ENCODE measurements around the gene KIF17.
A peak's percentile ranks its signal among the peaks of the same experiment; 100 is the strongest.
"Not testable (repeated sequence)": the region's sequence is repeated elsewhere in the genome, so short reads cannot be mapped to it uniquely, and the experiment has no call there.

KIF17 gene

DNA sequence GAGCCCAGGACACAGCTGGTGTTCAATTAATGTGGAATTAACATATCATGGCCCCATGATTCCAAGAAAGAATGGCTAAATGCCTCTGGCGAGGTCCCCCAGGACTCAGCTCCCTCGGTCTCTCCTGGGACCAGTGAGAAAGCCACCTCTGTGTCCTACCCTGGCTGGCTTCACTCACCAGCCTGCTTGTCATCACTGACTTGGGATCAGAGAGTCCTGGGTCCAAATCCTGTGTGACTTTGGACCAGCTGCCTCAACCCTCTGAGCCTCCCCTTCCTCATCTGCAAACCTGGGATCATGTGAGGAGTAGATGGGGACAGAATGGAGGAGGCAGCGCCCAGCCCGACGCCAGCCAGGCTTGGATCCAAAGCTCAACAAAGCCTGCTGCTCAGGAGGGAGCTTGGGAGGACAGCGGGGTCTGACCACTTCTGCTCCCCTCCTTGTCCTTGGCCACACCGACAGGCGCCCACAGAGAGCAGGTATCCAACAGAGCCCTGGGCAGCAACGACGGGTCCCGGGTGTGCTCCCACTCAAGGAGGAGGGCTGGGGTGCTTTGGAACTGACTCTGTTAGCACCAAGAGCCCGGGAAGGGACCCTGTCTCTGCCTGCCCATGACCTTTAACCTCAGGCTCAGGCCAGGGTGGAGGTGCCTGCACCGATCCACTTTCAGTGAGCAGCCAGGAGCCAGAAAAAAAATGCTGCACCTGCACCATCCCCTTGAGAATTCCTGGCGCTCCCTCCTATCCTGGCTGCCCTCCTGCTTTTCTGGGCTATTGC is 11.5 kb upstream of the KIF17 start:
- in situ Hi-C loops (cut with HindIII; ENCODE audit: low pct_ligation_motif_present, low pct_unique_long_range_greater_than_20kb, low sequenced_read_pairs), result no loop called here

DNA sequence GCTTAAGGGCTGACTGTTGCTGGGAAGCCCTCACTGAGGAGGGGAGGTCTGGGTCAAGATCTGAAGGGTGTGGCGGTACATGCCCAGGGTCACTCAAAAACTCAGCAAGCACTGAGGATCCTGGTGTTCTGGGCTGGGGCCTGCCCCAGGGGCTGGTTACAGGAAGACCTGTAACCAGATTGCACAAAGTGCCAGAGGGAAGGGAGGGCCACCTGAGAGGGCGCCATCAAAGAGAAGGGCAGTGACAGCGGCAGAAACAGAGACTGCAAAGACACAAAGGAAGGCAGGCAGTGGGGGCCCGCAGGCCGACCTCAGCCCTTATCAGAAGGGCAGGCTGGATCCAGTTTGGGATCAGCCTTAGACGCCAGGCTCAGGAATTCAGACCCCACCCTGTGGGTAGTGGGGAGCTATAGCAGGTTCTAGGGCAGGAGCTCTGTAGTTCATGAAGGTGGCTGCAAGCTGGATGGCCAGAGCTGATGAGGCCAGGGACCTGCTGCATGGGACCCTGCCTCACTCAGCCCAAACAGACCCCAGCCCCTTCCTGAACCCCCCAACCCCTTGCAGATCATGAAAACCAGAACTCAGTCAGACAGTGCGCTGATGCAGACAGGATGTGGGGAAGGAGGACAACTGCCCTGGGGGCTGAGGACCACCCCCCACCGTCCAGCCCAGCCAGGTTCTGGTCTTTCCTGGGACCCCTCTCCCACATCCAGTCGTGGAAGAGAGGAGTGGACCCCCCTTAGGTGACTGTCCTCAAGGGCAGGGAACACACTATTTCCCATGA is 10.8 kb upstream of the KIF17 start:
- in situ Hi-C loops (cut with HindIII; ENCODE audit: low pct_ligation_motif_present, low pct_unique_long_range_greater_than_20kb, low sequenced_read_pairs), result no loop called here
- DNase-seq, result no peak

More for the DNA sequence above, 11.5 kb upstream of the KIF17 start:
- DNase-seq, result no peak

DNA sequence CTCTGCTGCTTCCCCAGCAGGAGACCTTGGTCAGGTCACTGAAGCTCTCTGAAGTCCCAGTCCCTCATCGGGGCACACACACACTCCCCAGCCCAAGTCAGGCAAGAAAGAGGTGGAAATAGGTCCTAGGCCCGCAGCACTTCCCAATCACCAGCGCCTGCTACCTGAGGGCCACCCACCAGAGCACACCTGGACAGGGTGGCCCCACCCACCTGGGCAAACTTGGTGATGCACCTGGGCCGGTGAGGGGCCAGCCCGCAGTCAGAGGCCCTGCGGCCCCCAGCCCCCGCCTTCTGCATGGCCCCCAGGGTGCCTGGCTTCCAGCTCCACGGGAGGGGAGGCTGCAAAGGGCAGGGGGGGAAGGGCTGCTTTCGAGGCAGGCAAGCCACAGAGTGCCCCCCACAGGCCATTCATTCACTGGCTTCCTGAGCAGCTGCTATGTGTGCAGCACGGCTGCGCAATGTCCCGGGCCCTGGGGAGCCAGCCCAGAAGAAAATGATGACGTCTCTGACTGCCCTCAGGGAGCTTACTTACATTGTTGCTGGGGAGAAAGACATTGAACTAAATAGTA is 10.0 kb upstream of the KIF17 start:
- DNase-seq, result no peak
- in situ Hi-C loops (cut with HindIII; ENCODE audit: low pct_ligation_motif_present, low pct_unique_long_range_greater_than_20kb, low sequenced_read_pairs), result no loop called here

DNA sequence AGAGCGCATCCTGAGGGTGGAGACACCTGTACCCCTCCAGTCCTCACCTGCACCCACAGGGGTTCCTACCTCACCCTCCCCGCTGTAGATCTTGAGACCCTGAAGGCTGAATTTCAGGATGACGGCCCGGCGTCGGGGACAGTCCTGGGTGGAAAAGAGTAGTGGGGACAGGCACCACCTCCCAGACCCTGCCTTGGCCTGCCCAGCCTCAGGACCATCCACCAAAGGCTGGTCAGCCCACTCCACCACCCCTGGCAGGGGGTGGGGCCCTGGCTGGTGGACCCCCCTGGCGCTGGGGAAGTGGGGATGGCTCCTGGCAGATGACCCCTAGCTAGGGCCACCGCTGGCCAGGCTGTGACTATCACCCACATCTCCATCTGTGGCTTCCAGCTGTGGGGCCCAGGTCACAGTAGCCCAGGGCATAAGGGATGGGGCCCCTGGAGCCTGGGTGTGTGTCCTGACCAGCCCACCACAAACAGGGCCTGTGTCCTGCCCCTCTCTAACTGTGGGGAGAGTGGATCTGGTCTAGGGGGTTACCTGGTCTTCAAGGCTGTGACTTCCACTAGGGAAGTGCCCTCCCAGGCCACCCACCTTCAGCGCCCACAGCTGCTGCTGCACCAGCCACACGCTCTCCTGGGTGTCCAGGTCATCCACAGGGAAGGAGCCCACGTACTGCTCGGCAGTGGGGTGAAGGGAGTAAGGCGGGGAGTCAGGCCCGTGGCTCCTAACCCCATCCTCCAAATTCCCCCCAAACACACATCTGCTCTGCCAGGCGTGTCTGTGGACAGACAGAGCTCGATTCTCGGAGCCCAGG is 9.3 kb upstream of the KIF17 start:
- in situ Hi-C loops (cut with HindIII; ENCODE audit: low pct_ligation_motif_present, low pct_unique_long_range_greater_than_20kb, low sequenced_read_pairs), result no loop called here
- DNase-seq, result no peak

DNA sequence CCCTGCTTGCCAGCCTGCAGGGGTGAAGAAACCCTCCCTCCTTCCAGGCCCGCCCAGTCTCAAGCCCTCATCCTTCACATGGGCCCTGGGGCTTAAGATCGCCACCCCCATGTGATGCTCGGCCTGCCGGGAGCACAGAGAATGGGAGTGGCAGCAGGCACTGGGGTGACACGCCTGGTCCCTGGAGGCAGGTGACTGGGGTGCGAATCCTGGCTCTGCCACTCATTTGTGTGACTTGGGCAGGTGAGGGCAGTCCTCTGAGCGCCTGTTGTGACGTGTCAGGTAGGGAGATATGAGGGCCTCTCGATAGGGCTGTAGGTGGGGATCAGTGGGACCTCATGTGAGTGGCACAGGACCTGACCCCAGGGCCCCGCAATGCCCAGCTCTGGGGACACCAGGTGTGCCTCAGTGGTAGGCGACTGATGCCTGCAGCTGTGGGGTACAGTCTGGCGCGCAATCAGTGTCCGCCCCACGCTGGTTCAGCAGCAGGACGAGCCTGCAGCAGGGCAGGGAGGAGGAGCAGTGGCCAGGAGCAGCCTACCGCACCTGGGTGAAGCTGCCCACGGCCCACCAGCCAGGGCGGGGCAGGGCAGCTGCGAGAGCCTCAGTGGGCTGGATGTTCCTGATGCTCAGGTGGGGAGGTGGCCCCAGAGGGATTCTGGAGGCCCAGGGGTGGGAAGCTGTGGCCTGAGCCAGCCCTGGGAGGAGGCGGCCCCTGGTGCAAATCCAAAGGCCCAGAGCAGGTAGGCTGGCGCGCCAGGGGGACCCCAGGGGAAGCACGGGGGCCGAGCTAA is 8.5 kb upstream of the KIF17 start:
- in situ Hi-C loops (cut with HindIII; ENCODE audit: low pct_ligation_motif_present, low pct_unique_long_range_greater_than_20kb, low sequenced_read_pairs), result no loop called here
- DNase-seq, result no peak

DNA sequence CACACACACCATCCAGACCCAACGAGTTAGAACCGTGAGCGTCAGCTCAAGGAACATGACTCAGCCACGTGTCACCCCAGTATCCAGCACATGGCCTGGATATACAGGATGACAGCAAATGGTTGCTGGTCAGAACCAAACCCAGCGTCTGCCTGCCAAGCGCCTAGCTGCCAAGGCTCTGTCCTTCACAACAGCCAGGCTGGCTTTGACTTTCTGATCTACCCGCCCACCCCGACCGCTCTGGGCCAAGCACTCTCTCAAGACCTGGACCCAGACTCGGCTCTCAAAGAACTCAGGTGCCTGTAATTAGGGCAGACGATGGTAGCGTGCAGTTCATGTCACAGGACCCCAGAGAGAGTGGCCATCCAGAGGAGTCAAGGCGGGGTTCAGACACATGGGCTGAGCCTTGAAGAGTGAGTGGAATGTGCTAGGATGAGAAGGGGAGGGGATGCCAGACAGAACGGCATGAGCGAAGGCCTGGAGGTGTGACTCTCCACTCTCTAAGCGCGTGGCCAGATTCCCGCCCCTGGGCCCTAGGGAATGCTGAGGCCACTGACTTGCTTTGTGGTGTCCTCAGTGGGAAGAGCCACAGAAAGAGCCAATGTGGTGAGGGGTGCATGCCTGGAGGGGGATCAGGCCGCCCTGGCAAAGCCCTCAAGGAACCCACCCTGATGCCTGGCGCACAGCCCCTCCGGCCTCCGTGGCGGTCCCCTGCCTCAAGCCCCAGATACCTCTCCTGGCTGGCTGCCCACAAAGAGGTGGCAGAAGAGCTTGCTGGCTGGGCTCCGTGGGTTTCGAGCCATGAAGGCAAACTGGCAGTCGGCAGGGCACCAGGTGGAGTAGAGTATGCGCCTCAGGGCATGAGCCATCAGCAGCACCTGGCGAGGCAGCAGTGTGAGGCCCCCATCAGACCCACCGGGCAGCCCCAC is 7.6 kb upstream of the KIF17 start:
- peak; percentile 39 for DNase-seq
- in situ Hi-C loops (cut with HindIII; ENCODE audit: low pct_ligation_motif_present, low pct_unique_long_range_greater_than_20kb, low sequenced_read_pairs), result no loop called here

DNA sequence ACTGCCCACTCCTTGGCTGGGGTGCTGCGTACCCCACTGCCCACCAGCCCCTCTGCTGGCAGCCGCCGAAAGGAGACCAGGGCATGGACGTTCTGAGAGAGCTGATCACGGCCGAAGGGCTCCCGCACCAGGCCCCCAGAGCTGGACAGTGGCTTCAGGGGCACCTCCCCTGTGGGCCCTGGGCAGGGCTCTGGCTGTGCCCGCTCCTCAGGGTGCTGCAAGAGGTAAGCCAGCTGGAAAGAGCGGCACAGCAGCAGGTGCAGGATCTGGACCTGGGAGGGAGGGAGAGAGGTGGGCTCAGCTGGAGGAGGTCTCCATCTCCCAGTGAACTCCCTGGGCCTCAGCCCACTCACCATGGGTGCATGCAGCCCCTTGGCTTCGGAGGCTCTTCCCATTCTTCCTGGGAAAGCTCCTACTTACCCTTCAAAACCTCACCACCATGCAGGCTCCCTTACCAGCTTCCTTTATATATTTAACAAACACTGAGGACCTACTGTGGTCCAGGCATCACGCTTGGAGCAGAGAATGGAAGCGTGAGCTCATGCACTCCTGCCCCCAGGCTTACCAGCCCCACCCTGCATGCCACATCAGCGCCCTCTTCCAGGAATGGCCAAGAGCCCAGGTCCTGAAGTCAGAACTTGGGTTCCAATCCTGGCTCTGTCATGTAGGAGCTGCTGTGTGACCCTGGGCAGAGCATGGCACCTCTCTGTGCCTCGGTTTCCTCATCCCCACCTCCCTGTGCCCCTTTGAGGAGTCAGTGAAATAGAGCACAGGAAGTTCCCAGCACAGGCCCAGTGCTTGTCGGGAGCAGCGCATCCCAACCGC is 6.8 kb upstream of the KIF17 start:
- no peak for DNase-seq
- in situ Hi-C loops (cut with HindIII; ENCODE audit: low pct_ligation_motif_present, low pct_unique_long_range_greater_than_20kb, low sequenced_read_pairs), result no loop called here

DNA sequence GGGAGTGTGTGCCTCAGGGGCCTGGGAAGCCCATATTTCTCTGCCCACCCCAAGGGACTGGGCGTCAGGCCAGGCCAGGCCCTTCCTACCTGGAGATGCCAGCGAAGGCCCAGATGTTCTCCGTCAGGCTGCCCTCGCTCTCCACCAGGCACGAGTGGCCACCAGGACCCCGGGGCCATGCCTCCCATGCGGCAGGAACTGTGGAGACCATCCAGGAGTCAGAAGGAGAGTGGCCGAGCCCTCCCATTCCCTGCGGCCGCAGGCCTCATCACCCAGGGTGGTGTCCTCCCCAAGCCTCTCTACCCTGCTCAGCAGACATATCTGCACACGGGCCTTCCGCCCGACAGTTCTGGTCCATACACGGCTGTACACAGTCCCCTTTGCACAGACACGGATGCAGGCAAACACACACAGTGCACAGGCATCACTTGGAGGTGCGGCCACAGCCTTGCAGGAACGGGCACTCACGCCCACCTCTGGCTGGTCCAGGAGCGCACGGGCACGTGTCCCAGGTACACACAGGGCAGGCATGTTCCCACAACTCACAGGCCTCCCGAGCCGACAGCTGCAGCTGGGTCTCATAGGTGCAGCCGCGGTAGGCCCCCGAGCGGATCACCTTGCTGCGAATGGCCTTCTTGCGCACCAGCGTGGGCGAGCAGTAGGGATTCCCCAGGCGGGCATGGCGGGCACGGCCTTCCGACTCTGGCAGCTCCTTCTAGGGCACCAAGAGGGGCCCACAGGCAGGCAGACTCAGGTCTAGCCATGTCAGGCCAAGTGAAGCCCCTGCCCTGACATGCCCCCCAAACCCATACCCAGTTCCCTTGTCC is 5.9 kb upstream of the KIF17 start:
- no peak for DNase-seq
- in situ Hi-C loops (cut with HindIII; ENCODE audit: low pct_ligation_motif_present, low pct_unique_long_range_greater_than_20kb, low sequenced_read_pairs), result no loop called here

DNA sequence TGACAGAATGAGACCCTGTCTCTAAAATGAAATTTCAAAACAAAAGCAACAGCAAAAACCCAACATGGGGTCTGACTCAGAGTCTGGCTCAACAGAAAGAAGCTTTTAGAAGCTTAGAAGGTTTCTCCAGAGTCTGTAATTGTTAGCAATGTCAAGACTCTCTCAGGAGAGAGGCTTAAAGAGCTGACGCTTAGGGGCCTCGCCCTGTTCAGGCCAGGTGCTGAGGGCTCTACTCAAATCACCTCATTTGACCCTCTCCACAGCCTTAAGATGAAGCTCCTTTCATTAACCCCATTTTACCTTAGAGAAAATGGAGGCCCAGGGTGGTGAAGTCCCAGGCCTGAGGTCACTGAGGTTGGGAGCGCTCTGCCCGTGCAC is 5.3 kb upstream of the KIF17 start:
- in situ Hi-C loops (cut with HindIII; ENCODE audit: low pct_ligation_motif_present, low pct_unique_long_range_greater_than_20kb, low sequenced_read_pairs), result no loop called here

DNA sequence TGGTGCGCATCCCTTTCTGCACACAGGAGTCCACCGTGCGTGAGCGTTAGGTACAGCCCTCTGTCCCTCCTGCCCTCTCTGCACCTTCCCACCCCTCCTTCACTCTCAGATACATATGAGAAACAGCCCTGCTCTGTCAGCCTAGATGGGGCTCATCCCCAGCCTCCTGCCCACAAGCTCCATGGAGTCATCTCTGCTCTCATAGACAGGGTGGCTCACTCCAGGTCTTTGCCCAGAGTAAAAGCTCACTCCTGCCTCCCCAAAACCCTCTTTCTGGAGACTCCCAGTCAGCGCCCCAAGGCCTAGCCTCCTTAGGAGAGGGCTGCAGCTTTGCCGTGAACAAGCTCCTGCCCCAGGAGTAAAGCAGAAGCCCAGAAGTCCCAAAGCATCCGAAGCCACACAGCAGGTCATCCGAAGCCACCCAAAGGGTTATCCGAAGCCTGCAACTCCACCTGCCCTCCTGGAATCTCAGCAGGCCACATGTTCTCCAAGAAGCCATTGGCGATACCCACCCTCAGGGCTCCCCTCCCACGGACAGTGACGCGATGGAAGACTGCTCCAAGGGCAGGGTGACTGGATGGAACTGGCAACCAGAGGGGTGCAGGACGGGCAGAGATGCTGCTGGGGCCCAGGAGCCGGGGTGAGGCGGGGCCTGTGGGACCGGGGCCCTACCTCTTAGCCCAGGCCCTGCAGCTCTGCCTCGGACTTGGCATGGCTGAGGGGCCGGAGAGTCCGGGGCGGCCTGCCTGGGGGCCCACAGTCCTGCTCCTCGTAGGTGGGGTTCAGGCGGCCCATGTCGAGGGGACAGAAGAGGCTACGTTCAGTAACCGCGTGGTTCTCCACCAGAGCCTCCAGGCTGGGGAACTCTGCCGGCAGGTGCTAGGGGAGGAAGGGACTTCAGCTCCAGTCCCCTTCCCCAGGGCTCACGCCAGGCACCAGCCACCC is 3.6 kb upstream of the KIF17 start:
- DNase-seq, result no peak
- in situ Hi-C loops (cut with HindIII; ENCODE audit: low pct_ligation_motif_present, low pct_unique_long_range_greater_than_20kb, low sequenced_read_pairs), result no loop called here

More for the DNA sequence above, 5.3 kb upstream of the KIF17 start:
- no peak for DNase-seq

DNA sequence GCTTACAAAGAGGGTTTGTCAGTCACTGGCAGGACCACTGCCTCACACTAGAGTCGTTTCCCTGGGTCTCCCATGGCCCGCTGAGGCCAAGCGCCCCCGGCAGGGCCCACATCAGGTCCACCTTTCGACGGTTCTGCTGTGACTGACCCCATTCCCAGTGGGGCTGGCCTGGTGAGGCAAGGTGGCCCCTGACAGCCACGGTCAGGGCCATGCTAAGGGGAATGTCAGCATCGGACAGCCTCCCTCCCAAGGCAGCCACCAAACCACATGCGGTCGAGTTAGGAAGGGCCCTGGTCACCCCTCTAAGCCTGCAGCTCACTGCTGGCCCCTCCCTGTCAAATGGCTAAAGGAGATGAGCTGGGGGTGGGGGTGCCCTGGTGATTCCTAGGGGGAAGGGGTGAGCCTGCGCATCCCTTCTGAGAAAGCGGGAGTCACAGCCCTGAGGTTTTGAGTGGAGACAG is 2.9 kb upstream of the KIF17 start:
- DNase-seq, result no peak
- in situ Hi-C loops (cut with HindIII; ENCODE audit: low pct_ligation_motif_present, low pct_unique_long_range_greater_than_20kb, low sequenced_read_pairs), result no loop called here

DNA sequence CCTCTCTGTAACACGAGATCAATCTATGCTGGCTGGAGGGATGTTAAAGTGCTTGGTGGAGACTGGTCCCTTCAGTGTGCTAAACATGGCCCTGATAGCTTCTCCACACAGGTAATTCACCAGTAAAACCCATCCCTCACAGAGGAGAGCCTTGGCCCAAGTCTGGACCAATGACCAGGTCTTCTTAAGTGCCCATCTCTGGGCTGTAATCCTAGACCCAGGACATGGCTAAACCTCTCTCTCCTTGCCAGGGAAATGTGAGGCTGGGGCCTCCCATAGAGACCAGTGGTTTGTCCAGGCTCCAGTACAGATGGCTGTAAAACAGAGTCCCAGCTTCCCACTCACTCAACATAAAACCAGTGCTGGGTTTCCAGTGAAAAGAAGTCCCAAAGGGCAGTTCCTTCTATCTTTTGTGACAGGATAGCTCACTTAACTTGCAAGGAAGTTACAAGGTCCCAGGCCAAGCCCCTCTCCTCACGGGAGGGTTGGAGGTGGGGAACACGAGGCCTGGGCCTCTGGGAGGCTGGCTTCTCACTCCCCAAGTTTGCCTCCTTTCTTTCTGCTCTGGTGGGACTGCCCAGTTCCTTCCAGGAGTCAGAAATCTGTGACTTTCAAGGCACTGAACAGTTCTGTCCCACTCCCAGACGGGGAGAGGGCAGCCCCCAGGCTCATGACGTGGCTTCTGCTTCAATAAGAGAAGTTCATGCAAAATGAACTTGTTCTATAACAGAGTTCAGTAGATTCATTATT is 2.2 kb upstream of the KIF17 start:
- in situ Hi-C loops (cut with HindIII; ENCODE audit: low pct_ligation_motif_present, low pct_unique_long_range_greater_than_20kb, low sequenced_read_pairs), result no loop called here

DNA sequence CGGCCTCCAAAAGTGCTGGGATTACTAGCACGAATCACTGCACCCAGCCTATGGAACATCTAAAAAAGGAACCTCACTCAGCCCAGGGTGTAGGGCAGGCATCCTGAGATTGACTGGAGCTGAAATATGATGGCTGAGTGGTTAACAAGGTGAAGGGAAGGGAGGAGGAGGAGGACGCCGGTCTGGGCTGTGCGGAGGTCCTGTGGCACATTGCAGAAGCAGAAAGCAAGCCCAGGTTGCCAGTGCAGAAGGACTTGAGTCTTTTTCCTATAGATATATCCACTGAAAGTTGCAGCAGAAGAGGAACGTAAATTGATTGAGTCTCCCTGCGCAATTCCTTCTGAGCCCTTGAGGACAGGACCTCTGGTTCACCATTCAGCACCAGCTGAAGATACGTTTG is 1.5 kb upstream of the KIF17 start:
- no peak for DNase-seq
- in situ Hi-C loops (cut with HindIII; ENCODE audit: low pct_ligation_motif_present, low pct_unique_long_range_greater_than_20kb, low sequenced_read_pairs), result no loop called here

More for the DNA sequence above, 2.2 kb upstream of the KIF17 start:
- no peak for DNase-seq

DNA sequence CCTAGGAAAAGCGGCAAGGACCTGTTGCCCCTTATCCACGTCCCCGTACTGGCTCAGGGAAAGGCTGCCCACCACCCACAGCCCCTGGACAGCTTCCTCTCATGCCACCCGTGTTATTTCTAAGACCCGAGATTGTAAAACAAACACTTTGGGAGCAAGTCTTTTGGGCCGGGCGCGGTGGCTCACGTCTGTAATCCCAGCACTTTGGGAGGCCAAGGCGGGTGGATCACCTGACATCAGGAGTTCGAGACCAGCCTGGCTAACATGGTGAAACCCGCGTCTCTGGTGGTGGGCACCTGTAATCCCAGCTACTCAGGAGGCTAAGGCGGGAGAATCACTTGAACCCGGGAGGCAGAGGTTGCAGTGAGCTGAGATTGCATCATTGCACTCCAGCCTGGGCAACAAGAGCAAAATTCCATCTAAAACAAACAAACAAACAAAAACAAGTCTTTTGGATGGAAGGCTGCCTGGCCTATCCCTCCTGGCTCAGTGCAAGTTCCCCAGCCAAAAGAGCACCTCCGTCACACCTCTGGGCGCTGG is 606 bp upstream of the KIF17 start:
- DNase-seq; in situ Hi-C loops (cut with HindIII; ENCODE audit: low pct_ligation_motif_present, low pct_unique_long_range_greater_than_20kb, low sequenced_read_pairs): not testable (repeated sequence)

Data from ACHN (cell line).